ENCODE measurements around the gene NAP1L5. TPM values are rescaled to one million over a fixed set of nuclear protein-coding genes. Genes with fewer than 3 reads are reported as not detected.

NAP1L5 gene
- total RNA-seq, 2 experiments from 2014 or later = 0.29 to 0.57 TPM

GRCh38 chr4:88746206-88746605 lies 48.6 kb upstream of the NAP1L5 start:
- ChIA-PET CTCF (ENCODE audit: unreplicated experiment) (no interaction called here), POLR2A (interaction anchor here (0.7 to 1.3 kb wide), 3 partner anchors 19 to 990 kb away, joined by 3 to 5 read pairs (median 4); no protein-coding TSS in a partner anchor)
- no peaks in the 10 kb centered on the region for H3K36me3 ChIP-seq (ENCODE audit: insufficient read depth, low read length)
- H3K27ac ChIP-seq (ENCODE audit: low read depth, low read length, poor library complexity, severe bottlenecking) = no peak overlapping the region
- H3K4me2 ChIP-seq (ENCODE audit: low read length) = no peak overlapping the region
- no peak for TF ChIP-seq EZH2phosphoT487 (IDR thresholded peaks at IDR 0.05; ENCODE audit: borderline replicate concordance, low read depth, low read length)
- TF ChIP-seq CTCF (conservative IDR thresholded peaks at IDR 0.05; ENCODE audit: low read length) = no peak
- intact Hi-C loops (cut with micrococcal nuclease; ENCODE audit: unreplicated experiment) = no loop called here
- H2AFZ ChIP-seq (ENCODE audit: low read length) = no peak overlapping the region
- no peaks in the 10 kb centered on the region for H3K79me2 ChIP-seq (ENCODE audit: insufficient read depth, low read depth, low read length)
- H4K20me1 ChIP-seq (ENCODE audit: insufficient read depth, low read length) = no peaks in the 10 kb centered on the region
- H3K4me3 ChIP-seq (ENCODE audit: low read depth, low read length, poor library complexity, severe bottlenecking) = no peak overlapping the region
- DNase-seq (ENCODE audit: low spot score) = no peak
- no peaks in the 10 kb centered on the region for H3K9me2 ChIP-seq (ENCODE audit: insufficient read depth, low read length)
- BruUV-seq (replicated peaks) = no TSS peak
- no peaks in the 10 kb centered on the region for H3K9me3 ChIP-seq (ENCODE audit: low read length)
- no peaks in the 10 kb centered on the region for H3K4me1 ChIP-seq (ENCODE audit: insufficient read depth, low read length, poor library complexity, severe bottlenecking)

DNA sequence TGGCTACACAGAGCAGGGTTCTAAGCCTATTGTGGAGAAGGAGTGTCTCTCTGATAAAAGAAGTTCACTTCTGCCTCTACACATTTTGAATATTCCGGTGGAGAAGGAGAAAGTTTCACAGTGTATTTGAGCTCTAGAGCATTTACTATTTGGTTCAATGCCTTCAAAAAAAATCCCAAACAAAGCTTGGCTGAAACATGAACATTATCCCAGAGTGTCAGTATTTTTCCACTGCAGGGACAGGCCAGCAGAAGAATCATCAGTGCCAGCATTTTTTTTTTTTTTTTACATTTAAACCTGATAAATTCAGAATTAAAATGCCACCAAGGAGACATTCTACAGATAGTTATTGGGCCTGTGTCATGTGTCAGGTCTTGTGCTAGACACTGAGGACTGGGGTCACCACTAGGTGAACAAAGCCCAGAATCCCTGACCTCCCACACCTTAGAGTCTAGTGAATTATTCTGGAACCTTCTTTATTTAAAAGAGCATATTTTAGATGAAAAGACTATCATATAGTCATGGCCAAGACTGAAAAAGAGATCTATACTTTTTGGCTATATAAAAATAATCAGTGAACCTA lies 48.0 kb upstream of the NAP1L5 start:
- H3K4me1 ChIP-seq (ENCODE audit: insufficient read depth, low read length, poor library complexity, severe bottlenecking) = no peaks in the 10 kb centered on the region
- no TSS peak for BruUV-seq (replicated peaks)
- H3K9me3 ChIP-seq (ENCODE audit: low read length) = no peaks in the 10 kb centered on the region
- intact Hi-C loops (cut with micrococcal nuclease; ENCODE audit: unreplicated experiment) = no loop called here
- CTCF ChIA-PET (ENCODE audit: unreplicated experiment) = no interaction called here
- no peak overlapping the region for H3K4me2 ChIP-seq (ENCODE audit: low read length)
- H4K20me1 ChIP-seq (ENCODE audit: insufficient read depth, low read length) = no peaks in the 10 kb centered on the region
- DNase-seq (ENCODE audit: low spot score) = no peak
- H2AFZ ChIP-seq (ENCODE audit: low read length) = no peak overlapping the region
- no peak overlapping the region for H3K4me3 ChIP-seq (ENCODE audit: low read depth, low read length, poor library complexity, severe bottlenecking)
- H3K79me2 ChIP-seq (ENCODE audit: insufficient read depth, low read depth, low read length) = no peaks in the 10 kb centered on the region
- no peak for TF ChIP-seq CTCF (conservative IDR thresholded peaks at IDR 0.05; ENCODE audit: low read length)
- TF ChIP-seq EZH2phosphoT487 (IDR thresholded peaks at IDR 0.05; ENCODE audit: borderline replicate concordance, low read depth, low read length) = no peak
- H3K9me2 ChIP-seq (ENCODE audit: insufficient read depth, low read length) = no peaks in the 10 kb centered on the region
- no peak overlapping the region for H3K27ac ChIP-seq (ENCODE audit: low read depth, low read length, poor library complexity, severe bottlenecking)
- H3K36me3 ChIP-seq (ENCODE audit: insufficient read depth, low read length) = no peaks in the 10 kb centered on the region
- POLR2A ChIA-PET = interaction anchor here (1.3 kb wide), 1 partner anchor 20 kb away, joined by 5 read pairs; no protein-coding TSS in a partner anchor

DNA sequence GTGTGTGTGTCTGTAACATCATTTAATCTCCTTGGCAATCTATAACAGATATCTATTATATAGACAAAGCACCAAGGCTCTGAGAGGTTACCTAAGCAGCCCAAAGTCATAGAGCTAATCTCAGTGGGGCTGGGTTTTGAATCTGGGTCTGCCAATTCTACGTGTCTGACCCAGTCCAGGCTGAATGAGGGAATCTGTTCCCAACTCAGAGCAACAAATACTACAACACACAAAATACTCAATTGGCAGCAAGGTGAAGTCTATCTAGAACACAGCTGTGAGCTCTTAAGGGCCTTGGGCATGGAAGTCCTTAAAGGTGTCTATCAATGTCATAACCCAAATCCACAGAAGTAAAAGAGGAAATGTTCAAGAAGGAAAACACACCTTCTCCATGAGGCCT lies 47.5 kb upstream of the NAP1L5 start:
- no TSS peak for BruUV-seq (replicated peaks)
- Histone ChIP-seq H3K4me2 (ENCODE audit: low read length) (no peak overlapping the region), H3K4me1 (ENCODE audit: insufficient read depth, low read length, poor library complexity, severe bottlenecking) (no peaks in the 10 kb centered on the region), H3K27ac (ENCODE audit: low read depth, low read length, poor library complexity, severe bottlenecking) (no peak overlapping the region), H3K9me3 (ENCODE audit: low read length) (no peaks in the 10 kb centered on the region), H3K4me3 (ENCODE audit: low read depth, low read length, poor library complexity, severe bottlenecking) (no peak overlapping the region), H2AFZ (ENCODE audit: low read length) (no peak overlapping the region), H4K20me1 (ENCODE audit: insufficient read depth, low read length) (no peaks in the 10 kb centered on the region), H3K79me2 (ENCODE audit: insufficient read depth, low read depth, low read length) (no peaks in the 10 kb centered on the region), H3K36me3 (ENCODE audit: insufficient read depth, low read length) (no peaks in the 10 kb centered on the region), H3K9me2 (ENCODE audit: insufficient read depth, low read length) (no peaks in the 10 kb centered on the region)
- no peak for DNase-seq (ENCODE audit: low spot score)
- ChIA-PET CTCF (ENCODE audit: unreplicated experiment) (no interaction called here), POLR2A (interaction anchor here (1.3 kb wide), 1 partner anchor 20 kb away, joined by 5 read pairs; no protein-coding TSS in a partner anchor)
- intact Hi-C loops (cut with micrococcal nuclease; ENCODE audit: unreplicated experiment) = no loop called here
- TF ChIP-seq CTCF (conservative IDR thresholded peaks at IDR 0.05; ENCODE audit: low read length) = no peak
- TF ChIP-seq EZH2phosphoT487 (IDR thresholded peaks at IDR 0.05; ENCODE audit: borderline replicate concordance, low read depth, low read length) = no peak
